PFSK-1 (cell line): Measurements from ENCODE around the gene APIP.

ENCODE experiments used
- SIN3A ChIP-seq: IDR thresholded peaks from 2 replicates; pipeline ENCODE4 v1.6.1; 2012; ENCODE audit warnings: mild to moderate bottlenecking, low read length, moderate library complexity, borderline replicate concordance; ENCODE audit not compliant: insufficient read depth
- TF ChIP-seq, protein P1 (sequence below), 2 experiments: IDR thresholded peaks; 2 replicates each; pipeline versions ENCODE4 v1.6.1 to v1.8.0; 2011 to 2012; ENCODE audit warnings: low read depth in 2 of 2, low read length in 2 of 2, control low read depth in 1 of 2, inconsistent platforms in 1 of 2, mild to moderate bottlenecking in 1 of 2, moderate library complexity in 1 of 2; ENCODE audit not compliant: insufficient read depth in 1 of 2

DNA sequence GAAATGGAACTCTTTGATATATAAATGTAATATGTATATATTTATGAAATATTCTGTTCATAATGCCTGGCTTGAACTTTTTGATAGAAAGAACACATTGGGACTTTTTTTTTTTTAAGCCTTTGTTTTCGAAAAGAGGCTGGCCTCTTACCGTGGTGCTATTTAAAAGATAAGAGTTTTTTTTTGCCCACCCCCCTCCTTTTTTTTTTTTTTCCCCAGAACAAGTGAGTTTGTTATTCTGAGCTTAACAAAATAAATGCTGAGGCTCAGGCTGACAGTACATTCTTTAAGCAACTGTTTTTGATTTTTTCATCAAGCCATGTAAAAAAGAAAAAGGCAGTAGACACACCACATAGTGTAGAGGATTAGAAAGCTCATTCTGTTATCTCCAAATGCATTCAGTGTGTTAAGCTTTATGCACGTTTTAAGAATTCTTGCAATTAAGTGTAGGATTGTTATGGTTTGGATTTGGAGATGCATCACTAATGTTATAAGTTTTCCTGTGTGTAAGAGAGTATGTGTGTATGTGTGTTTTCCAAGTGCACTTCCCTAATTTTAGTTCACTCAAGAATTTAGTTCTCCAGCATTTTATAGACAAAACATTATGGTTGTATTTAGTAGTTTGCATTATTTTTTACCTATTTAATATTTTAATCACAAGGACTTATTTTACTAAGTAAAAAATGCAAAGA is 12.2 kb upstream of the APIP start:
- TF ChIP-seq SIN3A = no peak
- TF ChIP-seq, protein P1, sequence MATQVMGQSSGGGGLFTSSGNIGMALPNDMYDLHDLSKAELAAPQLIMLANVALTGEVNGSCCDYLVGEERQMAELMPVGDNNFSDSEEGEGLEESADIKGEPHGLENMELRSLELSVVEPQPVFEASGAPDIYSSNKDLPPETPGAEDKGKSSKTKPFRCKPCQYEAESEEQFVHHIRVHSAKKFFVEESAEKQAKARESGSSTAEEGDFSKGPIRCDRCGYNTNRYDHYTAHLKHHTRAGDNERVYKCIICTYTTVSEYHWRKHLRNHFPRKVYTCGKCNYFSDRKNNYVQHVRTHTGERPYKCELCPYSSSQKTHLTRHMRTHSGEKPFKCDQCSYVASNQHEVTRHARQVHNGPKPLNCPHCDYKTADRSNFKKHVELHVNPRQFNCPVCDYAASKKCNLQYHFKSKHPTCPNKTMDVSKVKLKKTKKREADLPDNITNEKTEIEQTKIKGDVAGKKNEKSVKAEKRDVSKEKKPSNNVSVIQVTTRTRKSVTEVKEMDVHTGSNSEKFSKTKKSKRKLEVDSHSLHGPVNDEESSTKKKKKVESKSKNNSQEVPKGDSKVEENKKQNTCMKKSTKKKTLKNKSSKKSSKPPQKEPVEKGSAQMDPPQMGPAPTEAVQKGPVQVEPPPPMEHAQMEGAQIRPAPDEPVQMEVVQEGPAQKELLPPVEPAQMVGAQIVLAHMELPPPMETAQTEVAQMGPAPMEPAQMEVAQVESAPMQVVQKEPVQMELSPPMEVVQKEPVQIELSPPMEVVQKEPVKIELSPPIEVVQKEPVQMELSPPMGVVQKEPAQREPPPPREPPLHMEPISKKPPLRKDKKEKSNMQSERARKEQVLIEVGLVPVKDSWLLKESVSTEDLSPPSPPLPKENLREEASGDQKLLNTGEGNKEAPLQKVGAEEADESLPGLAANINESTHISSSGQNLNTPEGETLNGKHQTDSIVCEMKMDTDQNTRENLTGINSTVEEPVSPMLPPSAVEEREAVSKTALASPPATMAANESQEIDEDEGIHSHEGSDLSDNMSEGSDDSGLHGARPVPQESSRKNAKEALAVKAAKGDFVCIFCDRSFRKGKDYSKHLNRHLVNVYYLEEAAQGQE (IDR thresholded peaks at IDR 0.05; ENCODE audit: insufficient read depth in 1 of 2, low read depth in 2 of 2, low read length in 2 of 2) = no peak
